ENCODE measurements around the gene UBE2J1.

DNA sequence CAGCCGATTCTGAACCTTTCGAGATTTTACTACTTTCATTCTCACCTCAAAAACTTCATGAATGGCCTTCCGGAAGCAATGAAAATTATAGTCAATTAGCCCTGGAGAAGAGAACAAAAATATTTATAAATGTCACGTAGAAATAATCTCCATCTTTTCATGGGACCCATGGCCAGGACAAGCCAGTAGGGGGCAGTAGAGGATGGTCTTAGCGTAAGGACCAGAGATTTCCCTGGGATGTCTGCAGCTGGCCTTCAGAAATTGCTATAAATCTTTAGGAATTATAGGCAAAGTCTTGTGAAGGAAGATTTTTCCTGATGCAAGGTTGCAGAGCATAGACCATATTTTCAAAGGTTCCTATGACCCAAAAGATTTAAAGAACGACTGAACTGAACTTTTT, 15.6 kb upstream of the UBE2J1 start:
- no peak for TF ChIP-seq EZH2phosphoT487 (IDR thresholded peaks at IDR 0.05; ENCODE audit: insufficient read depth, low read depth)
- TF ChIP-seq EZH2 (IDR thresholded peaks at IDR 0.05; ENCODE audit: insufficient read depth, poor library complexity, severe bottlenecking): no peak
